Thyroid gland (tissue), 4 donors: ENCODE results near the gene TOX3. TPM values are rescaled to one million over a fixed set of nuclear protein-coding genes. Genes with fewer than 3 reads are reported as not detected.

Source experiments
- DNase-seq, 2 donors: peaks; one replicate each; pipeline ENCODE4 v3.0.0-alpha.2; 2019
- H3K27ac ChIP-seq, 3 donors: fragments of 200-600 bp; sonication (generic); 1 replicate in 2 of 3; 2 replicates in 1 of 3; pipeline ENCODE4 v1.5.1; 2016 to 2019; ENCODE audit warnings: mild to moderate bottlenecking in 1 of 3, moderate library complexity in 1 of 3
- H3K27me3 ChIP-seq: fragments of 200-600 bp; sonication (generic); one replicate; pipeline ENCODE4 v1.5.1; 2019
- H3K36me3 ChIP-seq, 2 donors: fragments of 200-600 bp; sonication (generic); one replicate each; pipeline ENCODE4 v1.5.1; 2016 to 2019
- H3K4me1 ChIP-seq, 2 donors: fragments of 200-600 bp; sonication (generic); one replicate each; pipeline ENCODE4 v1.5.1; 2017 to 2019
- H3K4me3 ChIP-seq, 3 donors: fragments of 200-600 bp; sonication (generic); replicated peaks in 1 of 3; 1 replicate in 2 of 3; 2 replicates in 1 of 3; pipeline ENCODE4 v1.5.1; 2016; ENCODE audit warnings: mild to moderate bottlenecking in 1 of 3
- H3K9me3 ChIP-seq: fragments of 200-600 bp; sonication (generic); one replicate; pipeline ENCODE4 v1.5.1; 2017
- CTCF ChIP-seq, 6 experiments: fragments of 200-600 bp in 3 of 6; fragments of 450-650 bp in 3 of 6; sonication (generic) in 3 of 6; IDR thresholded peaks; one replicate each; pipeline ENCODE4 v1.5.1; 2016 to 2019; ENCODE audit warnings: antibody characterized with exemption in 6 of 6, mild to moderate bottlenecking in 2 of 6, inconsistent platforms in 1 of 6, moderate library complexity in 1 of 6
- POLR2A ChIP-seq, 2 donors: fragments of 450-650 bp; IDR thresholded peaks; one replicate each; pipeline ENCODE4 v1.6.1; 2017; ENCODE audit warnings: antibody characterized with exemption in 2 of 2, mild to moderate bottlenecking in 2 of 2, moderate library complexity in 1 of 2
- WGBS, 2 donors: methylation state at CpG; one replicate each; pipeline ENCODE4 v1.1.5; 2017; 5-methylcytosine and 5-hydroxymethylcytosine counted together
- intact Hi-C: fragments of 100-400 bp; cut with DNase I; formaldehyde crosslinking; loops from one replicate; pipeline ENCODE4 v1.15.1; 2023
- total RNA-seq, 4 donors: library from RNA; depleted of rRNA; stranded (reverse); fragments of >200 nt; gene quantifications; one replicate each; pipeline ENCODE4 v1.2.3, GENCODE V29; 2016

The TOX3 gene
- total RNA-seq, 4 donors from 2014 or later: not detected

DNA sequence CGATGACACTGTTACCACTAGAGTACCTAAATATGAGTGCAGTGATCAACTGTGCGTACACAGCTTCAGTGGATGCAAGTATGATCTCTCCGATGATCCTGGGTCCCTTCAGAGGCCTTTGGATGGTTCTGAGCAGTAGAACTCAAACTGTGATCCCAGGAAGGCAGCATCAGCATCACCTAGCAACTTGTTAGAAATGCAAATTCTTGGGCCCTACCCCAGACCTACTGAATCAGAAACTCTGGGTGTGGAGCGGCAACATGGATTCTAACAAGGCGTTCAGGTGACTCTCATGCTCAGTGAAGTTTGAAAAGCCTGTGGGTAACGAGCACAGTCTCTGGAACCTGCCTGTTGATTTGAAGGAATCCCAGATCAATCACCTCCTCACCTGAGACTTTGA, 25.4 kb downstream of the TOX3 start:
- no peak for TF ChIP-seq CTCF (IDR thresholded peaks at IDR 0.05)
- TF ChIP-seq POLR2A (IDR thresholded peaks at IDR 0.05): no peak
- Histone ChIP-seq H3K9me3 (no peaks in the 10 kb centered on the region), H3K27ac (no peak overlapping the region), H3K27me3 (no peaks in the 10 kb centered on the region), H3K36me3 (no peaks in the 10 kb centered on the region), H3K4me1 (no peaks in the 10 kb centered on the region), H3K4me3 (no peak overlapping the region)
- 67 to 72% methylated on average over 6 of the region's 6 CpGs for WGBS, 2 donors
- DNase-seq: no peak
- intact Hi-C loops: no loop called here

DNA sequence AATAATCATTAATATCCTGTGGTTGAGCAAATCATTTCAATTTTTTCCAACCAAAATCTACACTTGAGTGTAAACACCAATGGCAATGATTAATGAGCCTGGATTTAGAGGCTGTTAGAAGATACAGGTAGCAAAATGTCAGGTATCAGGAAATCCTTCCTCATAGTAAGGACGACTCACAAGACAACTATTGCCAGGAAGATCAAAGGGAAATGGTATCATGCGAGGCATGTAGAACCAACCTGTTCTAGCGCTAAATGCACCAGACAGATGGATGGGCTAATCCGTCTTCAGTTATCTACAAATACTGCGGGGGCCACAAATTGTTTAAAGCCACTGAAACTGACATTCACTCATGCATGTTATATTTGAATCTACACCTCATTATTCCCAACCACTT, 28.1 kb downstream of the TOX3 start:
- no peak for DNase-seq
- Histone ChIP-seq H3K27me3 (no peaks in the 10 kb centered on the region), H3K27ac (no peak overlapping the region), H3K4me1 (no peaks in the 10 kb centered on the region), H3K9me3 (no peaks in the 10 kb centered on the region), H3K4me3 (no peak overlapping the region), H3K36me3 (no peaks in the 10 kb centered on the region)
- 91 to 93% methylated on average over 5 of the region's 5 CpGs for WGBS, 2 donors
- intact Hi-C loops: no loop called here
- TF ChIP-seq POLR2A (IDR thresholded peaks at IDR 0.05) (no peak), CTCF (IDR thresholded peaks at IDR 0.05) (no peak)

- 58 to 60% methylated on average over 4 of the region's 4 CpGs for WGBS, 2 donors
- H3K4me3 ChIP-seq: no peak overlapping the region
- H3K9me3 ChIP-seq: no peaks in the 10 kb centered on the region
- intact Hi-C loops: no loop called here
- no peak for DNase-seq
- no peaks in the 10 kb centered on the region for H3K4me1 ChIP-seq
- H3K27me3 ChIP-seq: no peaks in the 10 kb centered on the region
- H3K27ac ChIP-seq: no peak overlapping the region
- TF ChIP-seq POLR2A (IDR thresholded peaks at IDR 0.05) (no peak), CTCF (IDR thresholded peaks at IDR 0.05) (no peak)
- H3K36me3 ChIP-seq: no peaks in the 10 kb centered on the region
Measured at GRCh38 chr16:52515068-52515671, 31.8 kb downstream of the TOX3 start.

- 86 to 92% methylated on average over 4 of the region's 4 CpGs for WGBS, 2 donors
- H3K4me3 ChIP-seq: no peak overlapping the region
- H3K27ac ChIP-seq: no peak overlapping the region
- H3K4me1 ChIP-seq: no peaks in the 10 kb centered on the region
- no peaks in the 10 kb centered on the region for H3K36me3 ChIP-seq
- H3K27me3 ChIP-seq: no peaks in the 10 kb centered on the region
- H3K9me3 ChIP-seq: no peaks in the 10 kb centered on the region
- intact Hi-C loops: no loop called here
- TF ChIP-seq POLR2A (IDR thresholded peaks at IDR 0.05) (no peak), CTCF (IDR thresholded peaks at IDR 0.05) (no peak)
- no peak for DNase-seq
Measured at GRCh38 chr16:52512297-52512987, 34.5 kb downstream of the TOX3 start.

GRCh38 chr16:52501746-52502145, 45.2 kb downstream of the TOX3 start:
- H3K4me3 ChIP-seq: no peak overlapping the region
- intact Hi-C loops: no loop called here
- H3K27me3 ChIP-seq: no peaks in the 10 kb centered on the region
- no peak overlapping the region for H3K27ac ChIP-seq
- no peaks in the 10 kb centered on the region for H3K4me1 ChIP-seq
- TF ChIP-seq POLR2A (IDR thresholded peaks at IDR 0.05) (no peak), CTCF (IDR thresholded peaks at IDR 0.05) (no peak)
- WGBS, 2 donors: 51 to 56% methylated on average over 4 of the region's 4 CpGs
- no peak for DNase-seq
- no peaks in the 10 kb centered on the region for H3K9me3 ChIP-seq
- H3K36me3 ChIP-seq: no peaks in the 10 kb centered on the region
